HepG2 (cell line): ENCODE results near the gene SNX10. TPM values are rescaled to one million over a fixed set of nuclear protein-coding genes. Genes with fewer than 3 reads are reported as not detected.

Experiments used
- ATAC-seq: fragments of 200-7000 bp; cut with Tn5 transposase; 3 replicates; pipeline ENCODE4 v1.9.1; 2020; ENCODE audit warnings: mild to moderate bottlenecking, moderate library complexity
- BruUV-seq: library from RNA; stranded (reverse); fragments of 400-500 nt; replicated peaks from 2 replicates; lab custom pipeline; 2021; lab: Mats Ljungman, UMichigan
- CTCF ChIA-PET: fragments of 300-600 bp; formaldehyde crosslinking; extraction: SDS; loops from one replicate; lab custom pipeline; 2021; ENCODE audit warnings: low total read pairs, inconsistent platforms, low intra/inter-chr PET ratio; lab: Yijun Ruan, JAX
- POLR2A ChIA-PET: fragments of 350-600 bp; sonication (Branson Sonifier 250); formaldehyde crosslinking; loops from one replicate; lab custom pipeline; 2020; ENCODE audit warnings: antibody characterized with exemption, inconsistent platforms; lab: Yijun Ruan, JAX
- DNase-seq: peaks from one replicate; pipeline ENCODE4 v3.0.0-alpha.2; 2015; ENCODE audit warnings: low spot score
- FAIRE-seq: peaks from 3 replicates; lab custom pipeline; 2011; peaks lifted over from hg19 to GRCh38; lab: Jason Lieb, UNC
- H2AFZ ChIP-seq: one replicate; pipeline ENCODE4 v1.6.1; 2011; ENCODE audit warnings: low read length, inconsistent platforms
- H3K27ac ChIP-seq: fragments of 300-600 bp; 3 replicates; pipeline ENCODE4 v1.8.0; 2011; ENCODE audit warnings: mixed run types, mild to moderate bottlenecking, mixed read lengths, low read length, inconsistent platforms; ENCODE audit not compliant: insufficient read depth; ENCODE audit errors: extremely low read length
- H3K27me3 ChIP-seq, 2 experiments: fragments of 200-600 bp in 1 of 2; 2 replicates in 1 of 2; 3 replicates in 1 of 2; pipeline versions ENCODE4 v1.6.0 to v1.8.0; 2011; ENCODE audit warnings: low read length in 2 of 2, mild to moderate bottlenecking in 2 of 2, moderate library complexity in 2 of 2, inconsistent platforms in 1 of 2; ENCODE audit not compliant: insufficient read depth in 2 of 2, control insufficient read depth in 1 of 2
- H3K36me3 ChIP-seq, 2 experiments: fragments of 200-600 bp in 1 of 2; replicated peaks in 1 of 2; 2 replicates in 1 of 2; 3 replicates in 1 of 2; pipeline versions ENCODE4 v1.5.1 to v1.8.0; 2011; ENCODE audit warnings: low read length in 2 of 2, inconsistent platforms in 1 of 2; ENCODE audit not compliant: insufficient read depth in 2 of 2, control insufficient read depth in 1 of 2
- H3K4me1 ChIP-seq: 2 replicates; pipeline ENCODE4 v1.5.1; 2012; ENCODE audit warnings: low read length, inconsistent platforms; ENCODE audit not compliant: insufficient read depth
- H3K4me2 ChIP-seq: 2 replicates; pipeline ENCODE4 v1.6.0; 2011; ENCODE audit warnings: low read depth, low read length, inconsistent platforms
- H3K4me3 ChIP-seq, 3 experiments: fragments of 200-600 bp in 1 of 3; sonication (generic), shearing (Covaris generic) in 1 of 3; replicated peaks in 1 of 3; 2 replicates each; pipeline ENCODE4 v1.5.1; 2011 to 2016; ENCODE audit warnings: low read length in 3 of 3, inconsistent platforms in 2 of 3, low read depth in 2 of 3, mild to moderate bottlenecking in 2 of 3, control low read depth in 1 of 3, mixed read lengths in 1 of 3; ENCODE audit not compliant: insufficient read depth in 1 of 3
- H3K79me2 ChIP-seq: one replicate; pipeline ENCODE4 v1.6.1; 2011; ENCODE audit warnings: low read length, inconsistent platforms; ENCODE audit not compliant: insufficient read depth
- H3K9ac ChIP-seq: 2 replicates; pipeline ENCODE4 v1.6.0; 2011; ENCODE audit warnings: mild to moderate bottlenecking, low read depth, low read length, inconsistent platforms; ENCODE audit not compliant: insufficient read depth
- H3K9me3 ChIP-seq: 2 replicates; pipeline ENCODE4 v1.5.1; 2012; ENCODE audit warnings: mild to moderate bottlenecking, low read length
- H4K20me1 ChIP-seq: 2 replicates; pipeline ENCODE4 v1.6.0; 2011; ENCODE audit warnings: inconsistent platforms, mild to moderate bottlenecking, low read length, moderate library complexity; ENCODE audit not compliant: insufficient read depth
- BATF2 ChIP-seq: sonication (generic); formaldehyde crosslinking; IDR thresholded peaks from 2 replicates; pipeline ENCODE4 v1.8.0; 2022; ENCODE audit warnings: mild to moderate bottlenecking, missing genetic modification reagents, moderate library complexity
- CCDC6 ChIP-seq: sonication (generic); formaldehyde crosslinking; IDR thresholded peaks from 2 replicates; pipeline ENCODE4 v1.8.1; 2022; ENCODE audit warnings: mild to moderate bottlenecking, missing genetic modification reagents, moderate library complexity
- CSRNP1 ChIP-seq: sonication (generic); formaldehyde crosslinking; IDR thresholded peaks from 2 replicates; pipeline ENCODE4 v1.8.1; 2023; ENCODE audit warnings: mild to moderate bottlenecking, missing genetic modification reagents
- HNF4A ChIP-seq: sonication (generic); formaldehyde crosslinking; IDR thresholded peaks from 2 replicates; pipeline ENCODE4 v1.4.0; 2020; ENCODE audit warnings: missing genetic modification reagents
- RBM22 ChIP-seq: fragments of 200-400 bp; formaldehyde crosslinking; optimal IDR thresholded peaks from 2 replicates; pipeline ENCODE3; 2017; ENCODE audit warnings: mild to moderate bottlenecking, low read length, moderate library complexity
- RBM39 ChIP-seq: fragments of 200-400 bp; formaldehyde crosslinking; IDR thresholded peaks from one replicate; pipeline ENCODE4 v1.6.1; 2018; ENCODE audit warnings: antibody characterized with exemption, mild to moderate bottlenecking, low read depth, low read length; ENCODE audit not compliant: poor library complexity, severe bottlenecking
- RELA ChIP-seq: sonication (generic); formaldehyde crosslinking; IDR thresholded peaks from 2 replicates; pipeline ENCODE4 v1.4.0; 2020; ENCODE audit warnings: missing genetic modification reagents
- TEAD3 ChIP-seq: optimal IDR thresholded peaks from 2 replicates; pipeline ENCODE3; 2016; ENCODE audit warnings: borderline replicate concordance
- TMF1 ChIP-seq: sonication (generic); formaldehyde crosslinking; IDR thresholded peaks from 2 replicates; pipeline ENCODE4 v1.8.1; 2022; ENCODE audit warnings: low read depth, missing genetic modification reagents
- ZBTB39 ChIP-seq: sonication (generic); formaldehyde crosslinking; IDR thresholded peaks from 2 replicates; pipeline ENCODE4 v1.5.0; 2020; ENCODE audit warnings: missing genetic modification reagents
- ZKSCAN5 ChIP-seq: sonication (generic); formaldehyde crosslinking; IDR thresholded peaks from 2 replicates; pipeline ENCODE4 v1.5.1; 2020; ENCODE audit warnings: mild to moderate bottlenecking, missing genetic modification reagents
- ZMYM4 ChIP-seq: sonication (generic); formaldehyde crosslinking; IDR thresholded peaks from 2 replicates; pipeline ENCODE4 v1.8.1; 2023; ENCODE audit warnings: mild to moderate bottlenecking, missing genetic modification reagents
- ZNF225 ChIP-seq: sonication (generic); formaldehyde crosslinking; IDR thresholded peaks from 2 replicates; pipeline ENCODE4 v1.4.0; 2020; ENCODE audit warnings: mild to moderate bottlenecking, missing genetic modification reagents
- ZNF326 ChIP-seq: sonication (generic); formaldehyde crosslinking; IDR thresholded peaks from 2 replicates; pipeline ENCODE4 v1.4.0; 2020; ENCODE audit warnings: missing genetic modification reagents, borderline replicate concordance
- ZNF672 ChIP-seq: sonication (generic); formaldehyde crosslinking; IDR thresholded peaks from 2 replicates; pipeline ENCODE4 v1.8.1; 2022; ENCODE audit warnings: missing genetic modification reagents
- ZNF747 ChIP-seq: sonication (generic); formaldehyde crosslinking; IDR thresholded peaks from 2 replicates; pipeline ENCODE4 v1.8.1; 2023; ENCODE audit warnings: missing genetic modification reagents, mild to moderate bottlenecking, borderline replicate concordance
- WGBS: methylation state at CpG from one replicate; pipeline ENCODE4 v1.1.6; 2017; ENCODE audit warnings: low lambda C conversion rate; 5-methylcytosine and 5-hydroxymethylcytosine counted together
- in situ Hi-C: cut with HindIII; loops from 2 replicates; pipeline ENCODE4 v1.10.0; 2017; ENCODE audit warnings: low pct_unique_long_range_greater_than_20kb; ENCODE audit not compliant: extremely low pct_ligation_motif_present
- intact Hi-C: fragments of 100-400 bp; cut with micrococcal nuclease; formaldehyde crosslinking; loops from one replicate; pipeline ENCODE4 v1.10.0; 2022; ENCODE audit not compliant: unreplicated experiment
- polyA plus RNA-seq, 8 experiments: library from polyadenylated mRNA; depleted of rRNA in 3 of 8; stranded (reverse) in 7 of 8; unstranded in 1 of 8; fragments of >200 nt; fragmentation: Illumina TruSeq in 4 of 8; extraction: Trizol in 4 of 8; gene quantifications; 2 replicates each; pipeline versions ENCODE4 v1.2.1 to v1.2.3, GENCODE V29; 2011 to 2016; ENCODE audit warnings: low read depth in 4 of 8, missing spikeins in 1 of 8, mixed read lengths in 1 of 8; ENCODE audit not compliant: insufficient read depth in 1 of 8
- total RNA-seq, 5 experiments: library from RNA; depleted of rRNA; stranded (reverse); fragments of >200 nt; fragmentation: Illumina TruSeq; extraction: Trizol; gene quantifications; 2 replicates each; pipeline ENCODE4 v1.2.3, GENCODE V29; 2016; ENCODE audit warnings: low read depth in 1 of 5
- TF ChIP-seq, protein P1 (sequence below): sonication (generic); formaldehyde crosslinking; IDR thresholded peaks from 2 replicates; pipeline ENCODE4 v1.8.0; 2022; ENCODE audit warnings: mild to moderate bottlenecking, missing genetic modification reagents

The SNX10 gene
- total and polyA plus RNA-seq, 2 of the 13 experiments (the other 11 are each of a cell fraction or from before 2014, with no cell fraction given): 26.0 to 27.6 TPM

GRCh38 chr7:26334166-26334859 is 42.7 kb downstream of the SNX10 start (continued):
- no peak for TF ChIP-seq ZNF225 (CRISPR knock-in tag)
- TF ChIP-seq ZNF326 (CRISPR knock-in tag): no peak
- TF ChIP-seq RBM22: no peak

GRCh38 chr7:26337232-26337865 is 45.7 kb downstream of the SNX10 start:
- ATAC-seq: no peak
- 96% methylated on average over 2 of the region's 2 CpGs for WGBS
- H3K4me2 ChIP-seq: no peak overlapping the region
- POLR2A ChIA-PET: no interaction called here
- H3K36me3 ChIP-seq: no peaks in the 10 kb centered on the region
- no peaks in the 10 kb centered on the region for H3K27me3 ChIP-seq
- in situ Hi-C loops (no loop called here), intact Hi-C loops (no loop called here)
- no peak for DNase-seq
- peaks cover 12% of the 10 kb centered on the region; the same call in 1 of the 2 replicates for H3K4me1 ChIP-seq
- no peaks in the 10 kb centered on the region for H4K20me1 ChIP-seq
- H3K79me2 ChIP-seq: peaks cover 17% of the 10 kb centered on the region
- H3K9me3 ChIP-seq: no peaks in the 10 kb centered on the region
- CTCF ChIA-PET: no interaction called here
- H3K9ac ChIP-seq: no peak overlapping the region
- no TSS peak for BruUV-seq
- no peak overlapping the region for H3K4me3 ChIP-seq
- H2AFZ ChIP-seq: no peak overlapping the region
- H3K27ac ChIP-seq: no peak overlapping the region
- FAIRE-seq: no peak
- TF ChIP-seq BATF2: no peak
- TF ChIP-seq RBM39: no peak
- no peak for TF ChIP-seq ZNF672 (CRISPR knock-in tag)
- TF ChIP-seq HNF4A (CRISPR knock-in tag): no peak
- TF ChIP-seq ZKSCAN5 (CRISPR knock-in tag): no peak
- no peak for TF ChIP-seq ZBTB39
- TF ChIP-seq ZNF747 (CRISPR knock-in tag): no peak
- TF ChIP-seq, protein P1, sequence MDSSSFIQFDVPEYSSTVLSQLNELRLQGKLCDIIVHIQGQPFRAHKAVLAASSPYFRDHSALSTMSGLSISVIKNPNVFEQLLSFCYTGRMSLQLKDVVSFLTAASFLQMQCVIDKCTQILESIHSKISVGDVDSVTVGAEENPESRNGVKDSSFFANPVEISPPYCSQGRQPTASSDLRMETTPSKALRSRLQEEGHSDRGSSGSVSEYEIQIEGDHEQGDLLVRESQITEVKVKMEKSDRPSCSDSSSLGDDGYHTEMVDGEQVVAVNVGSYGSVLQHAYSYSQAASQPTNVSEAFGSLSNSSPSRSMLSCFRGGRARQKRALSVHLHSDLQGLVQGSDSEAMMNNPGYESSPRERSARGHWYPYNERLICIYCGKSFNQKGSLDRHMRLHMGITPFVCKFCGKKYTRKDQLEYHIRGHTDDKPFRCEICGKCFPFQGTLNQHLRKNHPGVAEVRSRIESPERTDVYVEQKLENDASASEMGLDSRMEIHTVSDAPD (CRISPR knock-in tag): no peak
- no peak for TF ChIP-seq ZMYM4
- no peak for TF ChIP-seq TMF1 (CRISPR knock-in tag)
- TF ChIP-seq CSRNP1 (CRISPR knock-in tag): no peak
- TF ChIP-seq RELA (CRISPR knock-in tag): no peak
- TF ChIP-seq CCDC6 (CRISPR knock-in tag): no peak
- TF ChIP-seq TEAD3 (CRISPR knock-in tag): no peak
